ENCODE data around the gene FAM8A1. TPM values are rescaled to one million over a fixed set of nuclear protein-coding genes. Genes with fewer than 3 reads are reported as not detected.

The FAM8A1 gene
- total and polyA plus RNA-seq, 2 of the 13 experiments (the other 11 are each of a cell fraction or from before 2014, with no cell fraction given): 30.5 to 34.3 TPM

GRCh38 chr6:17600527-17601385, 654 bp downstream of the FAM8A1 start (continued):
- peak; percentile 98 for TF ChIP-seq ZNF446 (CRISPR knock-in tag; IDR thresholded peaks at IDR 0.05)
- TF ChIP-seq POGK (CRISPR knock-in tag; conservative IDR thresholded peaks at IDR 0.05): peak; percentile 64
- no peak for TF ChIP-seq CCAR2 (optimal IDR thresholded peaks at IDR 0.05; ENCODE audit: low read depth, low read length)
- TF ChIP-seq PREB (CRISPR knock-in tag; IDR thresholded peaks at IDR 0.05): 0 out of 2 replicates have a peak, but pooled peaks have one; percentile 37
- peak; percentile 77 for TF ChIP-seq ZBTB26 (CRISPR knock-in tag; IDR thresholded peaks at IDR 0.05; ENCODE audit: borderline replicate concordance)
- TF ChIP-seq ZNF773 (CRISPR knock-in tag; IDR thresholded peaks at IDR 0.05; ENCODE audit: borderline replicate concordance): peak; percentile 83; the same call in 1 of the 2 replicates
- TF ChIP-seq ELK4 (CRISPR knock-in tag; IDR thresholded peaks at IDR 0.05; ENCODE audit: borderline replicate concordance): 0 out of 2 replicates have a peak, but pooled peaks have one; percentile 56
- TF ChIP-seq ESRRA (CRISPR knock-in tag; IDR thresholded peaks at IDR 0.05; ENCODE audit: low read depth): 0 out of 2 replicates have a peak, but pooled peaks have one; percentile 11
- TF ChIP-seq ADNP (CRISPR knock-in tag; IDR thresholded peaks at IDR 0.05): no peak; the same call in 1 of the 2 replicates
- TF ChIP-seq PTBP1 (IDR thresholded peaks at IDR 0.05; ENCODE audit: low read depth, low read length, poor library complexity, severe bottlenecking): peak; percentile 38
- peak; percentile 54; the same call in 1 of the 2 replicates for TF ChIP-seq DMAP1 (CRISPR knock-in tag; IDR thresholded peaks at IDR 0.05)
- no peak; the same call in 1 of the 2 replicates for TF ChIP-seq KDM5A (IDR thresholded peaks at IDR 0.05; ENCODE audit: borderline replicate concordance, low read length)
- TF ChIP-seq, protein P1, sequence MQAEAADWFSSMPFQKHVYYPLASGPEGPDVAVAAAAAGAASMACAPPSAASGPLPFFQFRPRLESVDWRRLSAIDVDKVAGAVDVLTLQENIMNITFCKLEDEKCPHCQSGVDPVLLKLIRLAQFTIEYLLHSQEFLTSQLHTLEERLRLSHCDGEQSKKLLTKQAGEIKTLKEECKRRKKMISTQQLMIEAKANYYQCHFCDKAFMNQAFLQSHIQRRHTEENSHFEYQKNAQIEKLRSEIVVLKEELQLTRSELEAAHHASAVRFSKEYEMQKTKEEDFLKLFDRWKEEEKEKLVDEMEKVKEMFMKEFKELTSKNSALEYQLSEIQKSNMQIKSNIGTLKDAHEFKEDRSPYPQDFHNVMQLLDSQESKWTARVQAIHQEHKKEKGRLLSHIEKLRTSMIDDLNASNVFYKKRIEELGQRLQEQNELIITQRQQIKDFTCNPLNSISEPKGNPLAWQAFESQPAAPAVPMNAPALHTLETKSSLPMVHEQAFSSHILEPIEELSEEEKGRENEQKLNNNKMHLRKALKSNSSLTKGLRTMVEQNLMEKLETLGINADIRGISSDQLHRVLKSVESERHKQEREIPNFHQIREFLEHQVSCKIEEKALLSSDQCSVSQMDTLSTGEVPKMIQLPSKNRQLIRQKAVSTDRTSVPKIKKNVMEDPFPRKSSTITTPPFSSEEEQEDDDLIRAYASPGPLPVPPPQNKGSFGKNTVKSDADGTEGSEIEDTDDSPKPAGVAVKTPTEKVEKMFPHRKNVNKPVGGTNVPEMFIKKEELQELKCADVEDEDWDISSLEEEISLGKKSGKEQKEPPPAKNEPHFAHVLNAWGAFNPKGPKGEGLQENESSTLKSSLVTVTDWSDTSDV (CRISPR knock-in tag; IDR thresholded peaks at IDR 0.05): 0 out of 2 replicates have a peak, but pooled peaks have one; percentile 50
- peak; percentile 21 for TF ChIP-seq SATB2 (CRISPR knock-in tag; IDR thresholded peaks at IDR 0.05)
- TF ChIP-seq ZC3H13 (CRISPR knock-in tag; IDR thresholded peaks at IDR 0.05): peak; percentile 80
- TF ChIP-seq ZFP91 (CRISPR knock-in tag; IDR thresholded peaks at IDR 0.05; ENCODE audit: borderline replicate concordance): peak; percentile 52; the same call in 1 of the 2 replicates
- peak; percentile 20; the same call in 1 of the 2 replicates for TF ChIP-seq AHR (CRISPR knock-in tag; IDR thresholded peaks at IDR 0.05)
